Smooth muscle cell (in vitro differentiated cells): ENCODE measurements around the gene USP10. TPM values are rescaled to one million over a fixed set of nuclear protein-coding genes. Genes with fewer than 3 reads are reported as not detected.

ENCODE experiments used
- DNase-seq: peaks from one replicate; lab custom pipeline; 2025; ENCODE audit not compliant: unreplicated experiment; lab: John Stamatoyannopoulos, UW
- H2AFZ ChIP-seq: fragments of 200-600 bp; sonication (generic); 2 replicates; pipeline ENCODE4 v1.6.0; 2016; ENCODE audit warnings: antibody characterized with exemption, low read depth, mild to moderate bottlenecking
- H3F3A ChIP-seq: fragments of 200-600 bp; sonication (generic); 2 replicates; pipeline ENCODE4 v1.6.0; 2017; ENCODE audit warnings: antibody characterized with exemption, low read depth
- H3K27ac ChIP-seq: fragments of 200-600 bp; sonication (generic); 2 replicates; pipeline ENCODE4 v1.5.1; 2016; ENCODE audit warnings: low read depth, mild to moderate bottlenecking
- H3K27me3 ChIP-seq: fragments of 200-600 bp; sonication (generic); 2 replicates; pipeline ENCODE4 v1.6.1; 2016; ENCODE audit warnings: low read depth, mild to moderate bottlenecking
- H3K36me3 ChIP-seq: fragments of 200-600 bp; sonication (generic); 2 replicates; pipeline ENCODE4 v1.5.1; 2016; ENCODE audit warnings: low read depth
- H3K4me1 ChIP-seq: fragments of 200-600 bp; sonication (generic); 2 replicates; pipeline ENCODE4 v1.5.1; 2016; ENCODE audit warnings: low read depth
- H3K4me2 ChIP-seq: fragments of 200-600 bp; sonication (generic); 2 replicates; pipeline ENCODE4 v1.6.0; 2016; ENCODE audit warnings: mild to moderate bottlenecking
- H3K4me3 ChIP-seq: fragments of 200-600 bp; sonication (generic); 2 replicates; pipeline ENCODE4 v1.5.1; 2016; ENCODE audit warnings: mild to moderate bottlenecking
- H3K79me2 ChIP-seq: fragments of 200-600 bp; sonication (generic); 2 replicates; pipeline ENCODE4 v1.6.0; 2016; ENCODE audit warnings: low read depth, mild to moderate bottlenecking
- H3K9ac ChIP-seq: fragments of 200-600 bp; sonication (generic); 2 replicates; pipeline ENCODE4 v1.6.0; 2016; ENCODE audit warnings: low read depth
- H3K9me3 ChIP-seq: fragments of 200-600 bp; sonication (generic); replicated peaks from 2 replicates; pipeline ENCODE4 v1.5.1; 2016; ENCODE audit warnings: low read depth
- H4K20me1 ChIP-seq: fragments of 200-600 bp; sonication (generic); 2 replicates; pipeline ENCODE4 v1.6.0; 2016; ENCODE audit warnings: low read depth
- WGBS: methylation state at CpG from one replicate; pipeline ENCODE4 v1.1.7; 2016; ENCODE audit warnings: low lambda C conversion rate; 5-methylcytosine and 5-hydroxymethylcytosine counted together
- polyA plus RNA-seq: library from polyadenylated mRNA; unstranded; fragments of >200 nt; fragmentation: Nextera tagmentation; extraction: Ambion mirVana; gene quantifications from 2 replicates; pipeline ENCODE4 v1.2.1, GENCODE V29; 2016
- total RNA-seq: library from RNA; depleted of rRNA; stranded (reverse); fragments of >200 nt; gene quantifications from 2 replicates; pipeline ENCODE4 v1.2.3, GENCODE V29; 2014
- TF ChIP-seq, protein P1 (sequence below): fragments of 200-600 bp; sonication (generic); IDR thresholded peaks from 2 replicates; pipeline ENCODE4 v1.5.1; 2017; ENCODE audit warnings: borderline replicate concordance, mild to moderate bottlenecking, antibody characterized with exemption; ENCODE audit not compliant: insufficient read depth, poor library complexity, severe bottlenecking

Gene USP10
- total and polyA plus RNA-seq, 2 experiments from 2014 or later, result 52.5 to 56.1 TPM

DNA sequence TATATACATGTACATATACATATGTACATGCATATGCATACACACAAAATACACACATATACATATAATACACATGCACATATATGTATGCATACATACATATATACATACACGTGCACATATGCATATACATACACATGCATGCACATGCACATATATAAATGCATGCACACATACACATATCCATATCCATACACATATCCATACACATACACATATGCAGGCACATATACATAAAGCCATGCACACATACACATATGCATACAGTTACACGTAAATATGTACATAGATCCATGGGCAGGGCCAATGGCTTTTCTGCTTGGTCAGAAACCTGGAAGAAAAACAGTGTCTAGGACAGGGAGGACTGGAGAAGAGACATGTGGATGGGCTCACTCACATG, 23.9 kb upstream of the USP10 start:
- TF ChIP-seq, protein P1, sequence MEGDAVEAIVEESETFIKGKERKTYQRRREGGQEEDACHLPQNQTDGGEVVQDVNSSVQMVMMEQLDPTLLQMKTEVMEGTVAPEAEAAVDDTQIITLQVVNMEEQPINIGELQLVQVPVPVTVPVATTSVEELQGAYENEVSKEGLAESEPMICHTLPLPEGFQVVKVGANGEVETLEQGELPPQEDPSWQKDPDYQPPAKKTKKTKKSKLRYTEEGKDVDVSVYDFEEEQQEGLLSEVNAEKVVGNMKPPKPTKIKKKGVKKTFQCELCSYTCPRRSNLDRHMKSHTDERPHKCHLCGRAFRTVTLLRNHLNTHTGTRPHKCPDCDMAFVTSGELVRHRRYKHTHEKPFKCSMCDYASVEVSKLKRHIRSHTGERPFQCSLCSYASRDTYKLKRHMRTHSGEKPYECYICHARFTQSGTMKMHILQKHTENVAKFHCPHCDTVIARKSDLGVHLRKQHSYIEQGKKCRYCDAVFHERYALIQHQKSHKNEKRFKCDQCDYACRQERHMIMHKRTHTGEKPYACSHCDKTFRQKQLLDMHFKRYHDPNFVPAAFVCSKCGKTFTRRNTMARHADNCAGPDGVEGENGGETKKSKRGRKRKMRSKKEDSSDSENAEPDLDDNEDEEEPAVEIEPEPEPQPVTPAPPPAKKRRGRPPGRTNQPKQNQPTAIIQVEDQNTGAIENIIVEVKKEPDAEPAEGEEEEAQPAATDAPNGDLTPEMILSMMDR, result no peak
- Histone ChIP-seq H3K27me3 (no peaks in the 10 kb centered on the region), H2AFZ (no peak overlapping the region), H3K9me3 (no peaks in the 10 kb centered on the region), H3K4me2 (no peak overlapping the region), H3K9ac (no peak overlapping the region), H3K36me3 (no peaks in the 10 kb centered on the region), H3K79me2 (no peaks in the 10 kb centered on the region), H3K27ac (no peak overlapping the region), H3K4me3 (no peak overlapping the region), H3K4me1 (no peaks in the 10 kb centered on the region), H4K20me1 (no peaks in the 10 kb centered on the region), H3F3A (no peaks in the 10 kb centered on the region)
- DNase-seq, result no peak
- 98% methylated on average over 2 of the region's 2 CpGs for WGBS

DNA sequence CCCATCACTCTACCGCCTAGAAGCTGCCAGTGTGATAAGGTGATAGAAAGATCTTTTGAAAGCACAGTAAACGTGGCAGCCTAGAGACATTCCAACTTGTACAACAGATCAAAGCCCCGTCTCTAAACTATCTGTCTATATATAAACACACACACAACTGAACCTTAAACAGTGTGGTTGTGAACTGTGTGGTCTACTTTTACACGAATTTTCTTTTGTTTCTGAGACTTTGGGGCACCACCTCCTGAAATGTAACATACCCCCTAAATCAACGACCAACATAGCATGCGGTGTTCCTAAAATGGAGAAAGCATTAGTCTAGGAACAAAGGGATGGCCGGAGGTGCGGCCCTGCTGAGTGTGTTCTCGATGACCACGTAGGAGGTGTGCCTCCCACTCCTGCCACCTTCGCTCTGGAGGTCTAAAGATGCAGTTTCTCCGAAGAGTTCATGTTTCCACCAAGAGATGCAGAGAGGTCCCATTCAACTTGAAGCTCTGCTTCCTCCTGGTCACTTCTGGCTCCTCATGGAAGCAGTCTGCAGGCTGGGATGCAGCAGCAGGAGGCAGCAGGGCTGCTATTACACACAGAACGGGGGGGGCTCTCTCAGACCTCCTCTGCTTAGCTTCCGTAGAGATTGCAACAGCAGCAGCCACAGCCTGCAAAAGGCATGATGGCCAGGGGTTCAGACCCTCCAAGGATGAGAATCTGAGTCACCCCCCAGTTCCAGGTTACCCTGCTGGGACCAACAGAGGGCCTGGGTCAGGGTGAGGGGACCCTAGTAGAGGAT, 22.6 kb upstream of the USP10 start:
- no peak overlapping the region for H3K4me3 ChIP-seq
- H3F3A ChIP-seq, result no peaks in the 10 kb centered on the region
- H3K4me2 ChIP-seq, result no peak overlapping the region
- no peak overlapping the region for H3K27ac ChIP-seq
- no peaks in the 10 kb centered on the region for H4K20me1 ChIP-seq
- TF ChIP-seq, protein P1, result no peak
- no peak overlapping the region for H3K9ac ChIP-seq
- no peaks in the 10 kb centered on the region for H3K79me2 ChIP-seq
- no peaks in the 10 kb centered on the region for H3K36me3 ChIP-seq
- H3K9me3 ChIP-seq, result no peaks in the 10 kb centered on the region
- no peaks in the 10 kb centered on the region for H3K27me3 ChIP-seq
- 80% methylated on average over 14 of the region's 14 CpGs for WGBS
- no peak overlapping the region for H2AFZ ChIP-seq
- no peaks in the 10 kb centered on the region for H3K4me1 ChIP-seq
- no peak for DNase-seq

DNA sequence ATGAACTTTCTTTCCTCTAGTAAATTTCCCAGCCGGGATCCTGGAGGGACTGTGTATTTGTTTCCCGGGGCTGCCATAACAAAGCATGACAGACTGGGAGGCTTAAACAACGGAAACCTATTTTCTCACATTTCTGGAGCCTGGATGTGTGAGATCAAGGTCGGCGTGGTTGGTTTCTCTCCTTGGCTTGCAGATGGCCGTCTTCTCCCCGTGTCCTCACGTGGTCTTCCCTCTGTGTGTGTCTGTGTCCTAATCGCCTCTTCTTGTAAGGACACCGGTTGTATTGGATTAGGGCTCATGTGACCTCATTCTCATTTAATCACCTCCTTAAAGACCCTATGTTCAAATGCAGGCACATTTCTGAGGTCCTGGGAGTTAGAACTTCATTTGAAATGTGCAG, 22.0 kb upstream of the USP10 start:
- H3K27me3 ChIP-seq, result no peaks in the 10 kb centered on the region
- H3K9me3 ChIP-seq, result no peaks in the 10 kb centered on the region
- no peak overlapping the region for H3K4me3 ChIP-seq
- no peaks in the 10 kb centered on the region for H3F3A ChIP-seq
- DNase-seq, result no peak
- H3K9ac ChIP-seq, result no peak overlapping the region
- no peak overlapping the region for H3K4me2 ChIP-seq
- H3K27ac ChIP-seq, result no peak overlapping the region
- no peaks in the 10 kb centered on the region for H3K79me2 ChIP-seq
- H2AFZ ChIP-seq, result no peak overlapping the region
- no peaks in the 10 kb centered on the region for H3K4me1 ChIP-seq
- no peaks in the 10 kb centered on the region for H3K36me3 ChIP-seq
- TF ChIP-seq, protein P1, result no peak
- H4K20me1 ChIP-seq, result no peaks in the 10 kb centered on the region
- WGBS, result 81% methylated on average over 10 of the region's 10 CpGs

DNA sequence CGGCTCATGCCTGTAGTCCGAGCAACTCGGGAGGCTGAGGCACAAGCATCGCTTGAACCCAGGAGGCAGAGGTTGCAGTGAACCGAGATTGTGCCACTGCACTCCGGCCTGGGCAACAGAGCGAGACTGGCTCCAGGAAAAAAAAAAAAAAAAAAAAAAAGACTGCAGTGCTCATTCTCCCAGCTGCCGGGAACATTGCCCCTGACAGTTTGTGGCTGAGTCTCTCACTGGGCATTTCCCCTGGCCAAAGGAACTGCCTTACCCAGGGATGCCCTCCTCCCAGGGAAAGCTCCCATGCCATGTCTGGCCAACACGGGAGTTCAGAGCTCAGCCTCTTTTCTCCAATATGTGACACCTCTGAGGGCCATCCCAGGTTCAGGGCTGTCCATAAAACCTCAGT, 21.3 kb upstream of the USP10 start:
- H2AFZ ChIP-seq, result no peak overlapping the region
- no peak overlapping the region for H3K4me2 ChIP-seq
- H3K36me3 ChIP-seq, result no peaks in the 10 kb centered on the region
- H4K20me1 ChIP-seq, result no peaks in the 10 kb centered on the region
- DNase-seq, result no peak
- whole genome bisulfite sequencing, result 91% methylated on average over 9 of the region's 9 CpGs
- H3K9ac ChIP-seq, result no peak overlapping the region
- no peak overlapping the region for H3K27ac ChIP-seq
- H3K27me3 ChIP-seq, result no peaks in the 10 kb centered on the region
- H3K4me1 ChIP-seq, result no peaks in the 10 kb centered on the region
- no peaks in the 10 kb centered on the region for H3K9me3 ChIP-seq
- H3F3A ChIP-seq, result no peaks in the 10 kb centered on the region
- TF ChIP-seq, protein P1, result no peak
- no peaks in the 10 kb centered on the region for H3K79me2 ChIP-seq
- H3K4me3 ChIP-seq, result no peak overlapping the region
